ENCODE measurements around the gene SH3PXD2A.
A peak's percentile ranks its signal among the peaks of the same experiment; 100 is the strongest.

Gene SH3PXD2A

DNA sequence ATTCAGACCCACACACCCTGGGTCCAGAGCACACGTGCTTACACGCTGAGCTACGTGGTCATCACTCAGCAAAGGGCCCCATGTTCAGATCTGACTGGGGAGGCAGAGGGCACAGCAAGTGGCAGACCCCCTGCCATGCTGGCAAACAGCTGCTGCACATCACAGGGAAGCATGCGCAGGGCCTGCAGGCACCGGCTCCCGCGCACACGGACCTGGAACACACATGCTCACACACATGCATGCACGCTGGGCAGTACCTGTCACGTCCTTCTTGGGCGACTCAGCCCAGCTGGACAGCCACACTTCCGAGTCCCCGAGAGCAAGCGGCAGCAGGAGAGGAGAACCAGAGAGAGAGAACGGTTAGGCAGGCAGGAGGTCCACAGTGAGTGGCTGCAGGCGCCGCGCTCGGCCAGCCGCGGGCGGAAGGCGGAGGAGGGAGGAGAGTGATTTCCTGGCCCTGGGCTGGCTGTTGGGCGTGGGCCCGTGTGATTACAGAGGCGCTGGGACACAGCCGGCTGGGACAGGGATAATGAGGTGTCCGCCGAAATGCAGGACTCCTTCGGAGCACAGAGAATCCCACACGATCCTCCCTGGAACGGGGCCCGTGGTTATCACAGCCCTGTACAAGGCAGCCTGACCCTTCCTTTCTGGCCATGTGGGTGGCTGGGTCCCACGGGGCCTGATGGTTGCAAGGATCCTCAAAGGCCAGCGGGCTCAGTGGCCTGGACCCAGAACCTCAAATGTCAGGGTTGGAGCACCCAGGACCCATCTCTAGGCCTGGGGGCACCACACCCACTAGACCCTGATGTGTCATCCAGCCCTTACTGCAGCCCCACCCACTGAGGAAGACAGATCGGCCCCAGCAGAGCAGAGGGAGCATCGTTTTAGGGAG, 186.8 kb downstream of the SH3PXD2A start:
- TF ChIP-seq, protein P1, sequence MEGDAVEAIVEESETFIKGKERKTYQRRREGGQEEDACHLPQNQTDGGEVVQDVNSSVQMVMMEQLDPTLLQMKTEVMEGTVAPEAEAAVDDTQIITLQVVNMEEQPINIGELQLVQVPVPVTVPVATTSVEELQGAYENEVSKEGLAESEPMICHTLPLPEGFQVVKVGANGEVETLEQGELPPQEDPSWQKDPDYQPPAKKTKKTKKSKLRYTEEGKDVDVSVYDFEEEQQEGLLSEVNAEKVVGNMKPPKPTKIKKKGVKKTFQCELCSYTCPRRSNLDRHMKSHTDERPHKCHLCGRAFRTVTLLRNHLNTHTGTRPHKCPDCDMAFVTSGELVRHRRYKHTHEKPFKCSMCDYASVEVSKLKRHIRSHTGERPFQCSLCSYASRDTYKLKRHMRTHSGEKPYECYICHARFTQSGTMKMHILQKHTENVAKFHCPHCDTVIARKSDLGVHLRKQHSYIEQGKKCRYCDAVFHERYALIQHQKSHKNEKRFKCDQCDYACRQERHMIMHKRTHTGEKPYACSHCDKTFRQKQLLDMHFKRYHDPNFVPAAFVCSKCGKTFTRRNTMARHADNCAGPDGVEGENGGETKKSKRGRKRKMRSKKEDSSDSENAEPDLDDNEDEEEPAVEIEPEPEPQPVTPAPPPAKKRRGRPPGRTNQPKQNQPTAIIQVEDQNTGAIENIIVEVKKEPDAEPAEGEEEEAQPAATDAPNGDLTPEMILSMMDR (IDR thresholded peaks at IDR 0.05; ENCODE audit: control insufficient read depth, extremely low read depth, insufficient read depth), result no peak
- no peak overlapping the region for H3K4me3 ChIP-seq (ENCODE audit: low read depth, low read length)
- DNase-seq (ENCODE audit: low read depth), result no peak

- TF ChIP-seq, protein P1 (IDR thresholded peaks at IDR 0.05; ENCODE audit: control insufficient read depth, extremely low read depth, insufficient read depth), result no peak
- H3K4me3 ChIP-seq (ENCODE audit: low read depth, low read length), result no peak overlapping the region
- DNase-seq (ENCODE audit: low read depth), result no peak
Measured at GRCh38 chr10:103667356-103667755, 188.0 kb downstream of the SH3PXD2A start.

DNA sequence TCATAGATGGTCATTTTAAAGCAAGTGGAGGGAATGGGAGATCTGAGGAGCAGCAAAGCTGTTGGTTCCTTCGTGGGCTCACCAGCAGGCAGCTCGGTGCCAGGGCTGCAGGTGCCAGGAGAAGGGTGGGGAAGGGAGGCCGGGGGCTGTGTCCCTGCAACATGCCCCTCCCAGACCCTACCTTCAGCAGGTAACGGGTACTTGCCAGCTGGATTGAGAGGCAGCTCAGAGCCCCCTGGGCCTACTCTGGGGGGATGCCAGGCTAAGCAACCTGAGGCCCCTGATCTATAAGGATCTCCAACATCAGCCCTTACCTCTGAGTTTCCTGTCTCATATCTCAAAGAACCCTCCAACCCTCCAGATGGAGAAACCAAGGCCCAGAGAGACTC, 188.6 kb downstream of the SH3PXD2A start:
- no peak for DNase-seq (ENCODE audit: low read depth)
- H3K4me3 ChIP-seq (ENCODE audit: low read depth, low read length), result no peak overlapping the region
- TF ChIP-seq, protein P1 (IDR thresholded peaks at IDR 0.05; ENCODE audit: control insufficient read depth, extremely low read depth, insufficient read depth), result no peak

- DNase-seq (ENCODE audit: low read depth), result no peak
- no peak overlapping the region for H3K4me3 ChIP-seq (ENCODE audit: low read depth, low read length)
- TF ChIP-seq, protein P1 (IDR thresholded peaks at IDR 0.05; ENCODE audit: control insufficient read depth, extremely low read depth, insufficient read depth), result peak; percentile 52
Measured at GRCh38 chr10:103666087-103666761, 189.2 kb downstream of the SH3PXD2A start.

DNA sequence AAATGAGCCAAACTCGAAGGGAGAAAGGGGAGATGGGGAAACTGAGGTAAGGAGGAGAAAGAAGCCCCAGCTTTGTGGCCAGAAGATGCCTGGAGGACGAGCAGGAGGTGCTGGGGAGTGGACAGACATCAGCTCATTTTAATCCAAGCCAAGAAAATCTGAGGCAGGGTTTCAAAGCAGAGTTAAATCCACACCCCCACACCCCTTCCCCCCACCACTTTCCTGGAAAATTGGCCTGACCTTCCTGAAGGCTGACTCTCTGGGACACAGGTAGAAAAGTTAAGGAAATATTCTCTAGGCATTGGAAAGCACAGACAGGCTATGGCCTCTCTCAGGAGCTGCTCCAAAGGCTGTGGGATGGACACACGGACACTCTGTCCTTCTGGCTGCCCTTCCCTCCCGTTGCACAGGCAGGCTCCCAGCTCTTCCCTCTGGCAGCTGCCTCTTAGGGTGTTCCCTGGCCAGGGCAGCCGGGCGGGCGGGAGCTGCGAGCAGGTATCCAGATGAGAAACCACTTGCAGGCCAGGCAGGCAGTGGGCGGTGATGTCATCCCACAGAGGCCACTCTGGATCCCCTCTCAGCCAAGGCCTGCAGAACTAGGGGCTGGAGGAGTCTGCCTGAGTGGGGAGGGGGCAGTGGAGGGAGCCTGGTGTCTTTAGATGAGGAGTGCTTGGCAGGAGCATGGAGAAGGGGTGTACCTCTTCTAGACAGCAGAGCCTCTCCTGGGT, 190.1 kb downstream of the SH3PXD2A start:
- no peak for DNase-seq (ENCODE audit: low read depth)
- TF ChIP-seq, protein P1 (IDR thresholded peaks at IDR 0.05; ENCODE audit: control insufficient read depth, extremely low read depth, insufficient read depth), result no peak
- H3K4me3 ChIP-seq (ENCODE audit: low read depth, low read length), result no peak overlapping the region

GRCh38 chr10:103663802-103664201, 191.6 kb downstream of the SH3PXD2A start:
- TF ChIP-seq, protein P1 (IDR thresholded peaks at IDR 0.05; ENCODE audit: control insufficient read depth, extremely low read depth, insufficient read depth), result no peak
- no peak overlapping the region for H3K4me3 ChIP-seq (ENCODE audit: low read depth, low read length)
- no peak for DNase-seq (ENCODE audit: low read depth)

Measured in LNCaP clone FGC (cell line).